ENCODE data around the gene OSBPL10.
"Not testable (repeated sequence)": the region's sequence is repeated elsewhere in the genome, so short reads cannot be mapped to it uniquely, and the experiment has no call there.

Gene OSBPL10

GRCh38 chr3:31981206-31982181 is at the start of gene OSBPL10, which contains the start of gene ZNF860:
TSS of gene OSBPL10 (minus strand) at chr3:31981262. CDS start at chr3:31981179, 83 bp downstream.
TSS of gene ZNF860 (plus strand) at chr3:31981750. CDS start at chr3:31989080, 7,330 bp downstream.
- DNase-seq (ENCODE audit: low read depth), result no peak

DNA sequence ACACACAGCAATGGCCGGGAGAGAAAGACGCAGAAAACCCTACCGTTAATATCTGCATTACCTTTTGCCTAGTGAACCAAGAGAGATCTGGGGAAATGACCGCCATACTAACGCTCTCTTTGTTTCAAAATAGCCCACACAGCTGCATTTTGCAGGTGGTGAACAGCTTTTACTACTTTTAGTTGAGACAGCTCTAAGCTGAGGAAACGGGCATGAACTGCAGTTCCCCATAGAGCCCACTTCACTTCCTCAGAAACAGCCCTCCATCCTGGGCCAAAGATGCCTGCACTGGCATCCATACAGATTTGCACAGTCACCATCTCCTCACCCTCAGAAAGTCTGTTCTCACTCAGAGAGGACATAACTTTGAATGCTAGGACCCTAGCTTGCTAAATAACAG is 45.5 kb upstream of the OSBPL10 start:
- no peak for DNase-seq (ENCODE audit: low read depth)

DNA sequence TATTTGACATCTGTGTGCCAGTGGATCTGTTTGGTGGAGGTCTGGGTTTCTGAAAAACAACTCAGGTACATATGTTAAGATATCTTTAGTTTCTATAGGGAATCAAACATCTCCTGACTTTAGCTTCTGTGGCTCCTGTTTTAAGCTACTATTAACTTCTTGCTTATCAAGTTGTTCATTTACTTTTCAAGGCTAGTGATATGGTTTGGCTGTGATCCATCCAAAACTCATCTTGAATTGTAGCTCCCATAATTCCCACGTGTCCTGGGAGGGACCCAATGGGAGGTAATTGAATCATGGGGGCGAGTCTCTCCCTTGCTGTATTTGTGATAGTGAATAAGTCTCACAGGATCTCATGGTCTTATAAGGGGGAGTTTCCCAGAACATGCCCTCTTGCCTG is 41.9 kb upstream of the OSBPL10 start:
- DNase-seq (ENCODE audit: low read depth), result no peak

GRCh38 chr3:32021748-32022147 is 40.7 kb upstream of the OSBPL10 start:
- DNase-seq (ENCODE audit: low read depth), result no peak

GRCh38 chr3:32021155-32021554 is 40.1 kb upstream of the OSBPL10 start:
- no peak for DNase-seq (ENCODE audit: low read depth)

DNA sequence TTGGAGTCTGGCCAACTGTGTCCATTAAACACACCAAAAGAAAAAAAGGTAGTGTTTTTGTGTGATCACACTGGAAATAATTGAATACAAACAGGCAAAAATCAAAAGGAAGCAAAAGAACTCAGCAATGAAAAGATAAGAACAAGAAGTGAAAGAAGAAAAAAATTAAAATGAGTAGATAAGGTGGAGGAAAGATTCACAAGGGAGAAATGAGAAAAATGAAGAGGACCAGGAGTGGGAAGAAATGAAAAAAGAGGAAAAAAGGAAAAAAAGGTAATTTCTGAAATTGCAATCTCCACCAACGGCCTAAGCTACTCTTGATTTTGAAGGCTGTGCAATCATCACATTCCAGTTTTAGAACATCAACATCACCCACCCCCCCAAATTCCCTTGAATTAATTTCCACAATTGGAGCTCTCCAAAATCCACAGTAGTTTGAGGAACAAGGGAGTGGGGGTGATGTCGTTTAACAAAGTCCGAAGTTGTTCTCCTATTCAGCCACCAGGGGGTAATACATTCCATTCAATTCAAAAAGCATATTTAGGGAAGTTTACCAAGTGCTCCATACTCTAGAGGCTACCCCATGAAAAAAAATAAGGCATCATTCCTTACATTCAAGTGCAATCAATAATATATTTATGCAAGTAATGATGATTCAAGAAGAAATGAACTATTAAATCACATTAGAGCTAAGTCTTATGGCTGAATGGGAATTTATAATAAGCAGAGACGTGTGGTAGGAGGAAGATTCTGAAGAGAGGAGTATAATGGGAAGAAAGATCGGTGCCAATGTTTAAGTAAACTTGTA is 37.9 kb upstream of the OSBPL10 start:
- DNase-seq (ENCODE audit: low read depth), result no peak

- DNase-seq (ENCODE audit: low read depth), result no peak
Observed at GRCh38 chr3:32017286-32017685, 36.2 kb upstream of the OSBPL10 start.

GRCh38 chr3:32015638-32016037 is 34.6 kb upstream of the OSBPL10 start:
- not testable (repeated sequence) for DNase-seq (ENCODE audit: low read depth)

DNA sequence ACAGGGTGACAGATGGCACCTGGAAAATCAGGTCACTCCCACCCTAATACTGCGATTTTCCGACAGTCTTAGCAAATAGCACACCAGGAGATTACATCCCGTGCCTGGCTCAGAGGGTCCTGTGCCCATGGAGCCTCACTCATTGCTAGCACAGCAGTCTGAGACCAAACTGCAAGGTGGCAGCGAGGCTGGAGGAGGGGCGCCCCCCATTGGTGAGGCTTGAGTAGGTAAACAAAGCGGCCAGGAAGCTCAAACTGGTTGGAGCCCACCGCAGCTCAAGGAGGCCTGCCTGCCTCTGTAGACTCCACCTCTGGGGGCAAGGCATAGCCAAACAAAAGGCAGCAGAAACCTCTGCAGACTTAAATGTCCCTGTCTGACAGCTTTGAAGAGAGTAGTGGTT is 29.6 kb upstream of the OSBPL10 start:
- not testable (repeated sequence) for DNase-seq (ENCODE audit: low read depth)

- DNase-seq (ENCODE audit: low read depth), result no peak
Observed at GRCh38 chr3:32009957-32010356, 28.9 kb upstream of the OSBPL10 start.

GRCh38 chr3:32009101-32009500 is 28.0 kb upstream of the OSBPL10 start:
- DNase-seq (ENCODE audit: low read depth), result no peak

DNA sequence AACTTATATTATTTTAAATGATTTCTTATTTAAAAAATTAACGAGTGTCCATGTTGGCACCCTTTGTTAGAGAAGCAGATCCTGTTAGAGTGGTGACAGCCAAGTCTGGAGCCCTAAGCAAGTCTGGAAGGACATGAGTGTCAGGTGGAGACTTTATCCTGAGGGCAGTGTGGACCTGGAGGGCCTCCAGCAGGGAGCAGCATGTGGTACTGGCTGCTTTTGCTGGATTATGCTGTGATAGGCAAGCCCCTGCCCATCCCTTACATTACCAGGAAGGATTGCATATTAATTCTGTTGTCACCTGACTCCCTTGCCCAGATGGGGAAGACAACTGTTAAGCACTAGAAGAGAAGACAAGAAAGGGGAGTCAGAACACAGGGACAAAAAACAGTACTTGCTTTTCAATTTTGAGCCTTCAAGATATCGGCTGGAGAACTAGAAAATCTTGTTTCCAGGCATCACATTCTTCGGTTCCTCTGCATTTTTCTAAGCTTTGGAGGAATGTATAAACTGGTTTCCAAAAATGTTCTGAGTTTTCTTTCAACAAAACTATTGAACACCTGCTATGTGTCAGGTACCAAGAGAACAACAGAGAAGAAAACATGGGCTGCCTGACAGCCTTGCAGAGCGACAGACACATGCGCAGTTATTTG is 23.2 kb upstream of the OSBPL10 start:
- DNase-seq (ENCODE audit: low read depth), result no peak

- DNase-seq (ENCODE audit: low read depth), result no peak
Observed at GRCh38 chr3:32003380-32003779, 22.3 kb upstream of the OSBPL10 start.

- no peak for DNase-seq (ENCODE audit: low read depth)
Observed at GRCh38 chr3:32002561-32003368, 21.7 kb upstream of the OSBPL10 start.

DNA sequence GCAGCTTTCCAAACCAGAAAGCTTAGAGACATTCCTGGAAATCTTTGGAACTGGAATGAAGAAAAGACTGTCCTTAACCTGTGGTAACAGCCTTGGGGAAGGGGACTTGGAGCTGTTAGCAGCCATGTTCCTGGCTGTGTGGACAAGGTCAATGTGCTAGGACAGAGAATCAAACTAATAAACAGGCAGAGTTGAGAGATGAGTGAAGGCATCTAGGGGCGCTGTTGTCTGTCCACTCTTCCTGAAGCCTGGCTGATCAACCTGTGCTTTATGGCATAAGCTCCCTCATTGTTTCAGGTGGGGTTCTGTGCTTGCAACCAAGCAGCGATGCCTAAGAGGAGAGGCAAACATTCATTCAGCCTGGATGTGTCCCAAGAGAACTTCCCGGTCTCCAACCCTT is 19.8 kb upstream of the OSBPL10 start:
- DNase-seq (ENCODE audit: low read depth), result no peak

- DNase-seq (ENCODE audit: low read depth), result no peak
Observed at GRCh38 chr3:31999907-32000439, 18.9 kb upstream of the OSBPL10 start.

DNA sequence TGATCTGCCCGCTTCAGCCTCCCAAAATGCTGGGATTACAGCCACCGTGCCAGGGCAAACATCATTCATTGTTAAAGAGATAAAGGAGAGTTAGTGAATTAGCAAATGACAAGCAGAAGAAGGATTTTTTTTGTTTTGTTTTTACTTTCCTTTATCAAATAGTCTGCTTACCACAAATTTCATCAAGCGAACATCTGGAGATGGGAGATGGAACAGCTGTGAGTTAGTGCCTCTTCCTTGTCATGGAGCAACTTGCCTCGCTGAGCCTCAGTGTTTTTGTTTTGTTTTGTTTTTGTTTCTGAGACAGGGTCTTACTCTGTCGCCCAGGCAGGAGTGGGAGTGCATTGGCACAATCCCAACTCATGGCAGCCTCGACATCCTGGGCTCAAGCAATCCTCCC is 16.4 kb upstream of the OSBPL10 start:
- no peak for DNase-seq (ENCODE audit: low read depth)

- no peak for DNase-seq (ENCODE audit: low read depth)
Observed at GRCh38 chr3:31996195-31996594, 15.1 kb upstream of the OSBPL10 start.

GRCh38 chr3:31995026-31995425 is 14.0 kb upstream of the OSBPL10 start:
- DNase-seq (ENCODE audit: low read depth), result not testable (repeated sequence)

GRCh38 chr3:31993843-31994242 is 12.8 kb upstream of the OSBPL10 start:
- no peak for DNase-seq (ENCODE audit: low read depth)

GRCh38 chr3:31992995-31993394 is 11.9 kb upstream of the OSBPL10 start:
- DNase-seq (ENCODE audit: low read depth), result not testable (repeated sequence)
